Peyer's patch (tissue), 4 donors: ENCODE measurements around the gene KLHL40. TPM values are rescaled to one million over a fixed set of nuclear protein-coding genes. Genes with fewer than 3 reads are reported as not detected.

Experiments
- DNase-seq, 3 donors: peaks; one replicate each; pipeline ENCODE4 v3.0.0-alpha.2; 2017 to 2019
- H3K27ac ChIP-seq, 4 donors: fragments of 200-600 bp; sonication (generic); one replicate each; pipeline ENCODE4 v1.5.1; 2016 to 2019
- H3K27me3 ChIP-seq, 2 donors: fragments of 200-600 bp; sonication (generic); one replicate each; pipeline ENCODE4 v1.5.1; 2019
- H3K36me3 ChIP-seq, 3 donors: fragments of 200-600 bp; sonication (generic); one replicate each; pipeline ENCODE4 v1.5.1; 2016 to 2019
- H3K4me1 ChIP-seq, 4 donors: fragments of 200-600 bp; sonication (generic); one replicate each; pipeline ENCODE4 v1.5.1; 2016 to 2019
- H3K4me3 ChIP-seq, 4 donors: fragments of 200-600 bp; sonication (generic); 1 replicate in 3 of 4; 2 replicates in 1 of 4; pipeline ENCODE4 v1.5.1; 2016 to 2019; ENCODE audit warnings: mild to moderate bottlenecking in 1 of 4
- H3K9me3 ChIP-seq, 4 donors: fragments of 200-600 bp; sonication (generic); one replicate each; pipeline ENCODE4 v1.5.1; 2016 to 2019; ENCODE audit warnings: mild to moderate bottlenecking in 1 of 4
- POLR2A ChIP-seq, 2 donors: fragments of 450-650 bp; IDR thresholded peaks; one replicate each; pipeline ENCODE4 v1.5.1; 2017; ENCODE audit warnings: antibody characterized with exemption in 2 of 2, mild to moderate bottlenecking in 2 of 2, moderate library complexity in 2 of 2
- total RNA-seq, 4 donors: library from RNA; depleted of rRNA; stranded (reverse); fragments of >200 nt; gene quantifications; one replicate each; pipeline ENCODE4 v1.1.0, GENCODE V29; 2016
- TF ChIP-seq, protein P1 (sequence below), 6 experiments: fragments of 450-650 bp in 4 of 6; fragments of 200-600 bp in 2 of 6; sonication (generic) in 1 of 6; IDR thresholded peaks; one replicate each; pipeline ENCODE4 v1.5.1; 2017 to 2019; ENCODE audit warnings: antibody characterized with exemption in 6 of 6, mild to moderate bottlenecking in 3 of 6, moderate library complexity in 1 of 6

Gene KLHL40
- total RNA-seq, 4 donors from 2014 or later: not detected

DNA sequence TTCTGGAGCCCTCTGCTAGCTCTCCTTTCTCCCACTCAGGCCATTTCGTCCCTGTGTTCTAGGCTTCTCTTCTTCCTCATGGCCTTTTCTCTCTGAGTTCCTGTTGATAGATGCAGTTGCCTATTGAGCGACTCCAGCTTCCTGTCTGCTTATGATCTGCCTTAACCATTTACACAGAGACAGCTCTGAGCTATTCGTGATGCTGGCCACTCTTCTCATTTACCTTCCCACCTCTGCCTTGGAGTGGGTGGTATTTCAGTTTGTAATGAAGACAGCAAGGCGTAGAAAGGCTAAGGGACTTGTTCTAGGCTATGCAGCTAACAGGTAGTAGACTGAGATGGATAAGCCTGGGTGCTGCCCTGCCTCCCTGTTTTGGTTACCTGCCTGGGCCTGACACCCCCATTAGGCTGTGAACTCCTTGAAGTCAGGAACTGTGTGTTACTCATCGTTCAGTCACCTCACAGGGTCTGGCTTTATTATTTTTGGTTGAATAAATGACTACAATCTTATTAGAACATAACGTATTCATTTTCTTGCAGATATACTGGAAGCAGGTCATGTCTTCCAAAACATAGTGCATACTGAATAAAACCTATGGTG lies 44.5 kb upstream of the KLHL40 start:
- Histone ChIP-seq H3K27me3 (no peaks in the 10 kb centered on the region), H3K36me3 (peaks cover 0 to 96% (median 0%) of the 10 kb centered on the region in 3 donors), H3K4me1 (no peaks in the 10 kb centered on the region), H3K27ac (no peak overlapping the region), H3K9me3 (no peaks in the 10 kb centered on the region), H3K4me3 (no peak overlapping the region)
- no peak for TF ChIP-seq POLR2A (IDR thresholded peaks at IDR 0.05)
- TF ChIP-seq, protein P1, sequence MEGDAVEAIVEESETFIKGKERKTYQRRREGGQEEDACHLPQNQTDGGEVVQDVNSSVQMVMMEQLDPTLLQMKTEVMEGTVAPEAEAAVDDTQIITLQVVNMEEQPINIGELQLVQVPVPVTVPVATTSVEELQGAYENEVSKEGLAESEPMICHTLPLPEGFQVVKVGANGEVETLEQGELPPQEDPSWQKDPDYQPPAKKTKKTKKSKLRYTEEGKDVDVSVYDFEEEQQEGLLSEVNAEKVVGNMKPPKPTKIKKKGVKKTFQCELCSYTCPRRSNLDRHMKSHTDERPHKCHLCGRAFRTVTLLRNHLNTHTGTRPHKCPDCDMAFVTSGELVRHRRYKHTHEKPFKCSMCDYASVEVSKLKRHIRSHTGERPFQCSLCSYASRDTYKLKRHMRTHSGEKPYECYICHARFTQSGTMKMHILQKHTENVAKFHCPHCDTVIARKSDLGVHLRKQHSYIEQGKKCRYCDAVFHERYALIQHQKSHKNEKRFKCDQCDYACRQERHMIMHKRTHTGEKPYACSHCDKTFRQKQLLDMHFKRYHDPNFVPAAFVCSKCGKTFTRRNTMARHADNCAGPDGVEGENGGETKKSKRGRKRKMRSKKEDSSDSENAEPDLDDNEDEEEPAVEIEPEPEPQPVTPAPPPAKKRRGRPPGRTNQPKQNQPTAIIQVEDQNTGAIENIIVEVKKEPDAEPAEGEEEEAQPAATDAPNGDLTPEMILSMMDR (IDR thresholded peaks at IDR 0.05): no peak
- no peak for DNase-seq

DNA sequence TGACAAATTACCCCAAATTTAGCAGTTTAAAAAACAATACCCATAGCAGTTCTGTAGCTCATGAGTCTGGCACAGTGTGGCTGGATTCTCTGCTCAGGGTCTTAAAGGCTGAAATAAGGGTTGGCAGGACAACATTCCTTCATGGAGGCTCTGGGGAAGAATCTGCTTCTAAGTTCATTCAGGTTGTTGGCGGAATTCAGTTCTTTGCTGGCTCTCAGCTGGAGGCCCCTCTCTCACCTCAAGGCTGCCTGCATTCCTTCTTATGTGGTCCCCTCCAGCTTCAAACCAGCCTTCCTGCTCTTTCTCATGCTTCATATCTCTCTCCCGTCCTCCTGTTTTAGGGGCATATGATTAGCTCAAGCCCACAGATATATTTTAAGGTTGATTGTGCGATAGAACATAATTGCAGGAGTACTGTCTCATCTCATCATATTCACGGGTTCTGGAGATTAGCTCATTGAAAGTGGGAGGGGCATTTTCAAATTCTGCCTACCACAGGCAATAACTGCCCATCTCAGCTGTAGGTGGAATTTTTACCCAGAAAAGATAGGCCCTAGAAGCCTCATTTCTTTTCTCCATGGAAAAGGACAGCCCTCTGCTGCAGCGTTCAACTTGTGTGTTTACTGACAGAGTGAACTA lies 37.4 kb upstream of the KLHL40 start:
- no peak for DNase-seq
- H3K27ac ChIP-seq: no peak overlapping the region
- H3K27me3 ChIP-seq: no peaks in the 10 kb centered on the region
- peaks cover 0 to 57% (median 0%) of the 10 kb centered on the region in 3 donors for H3K36me3 ChIP-seq
- TF ChIP-seq, protein P1 (IDR thresholded peaks at IDR 0.05): no peak
- TF ChIP-seq POLR2A (IDR thresholded peaks at IDR 0.05): no peak
- H3K4me1 ChIP-seq: peaks cover 1 to 17% (median 6%) of the 10 kb centered on the region in 4 donors
- H3K9me3 ChIP-seq: no peaks in the 10 kb centered on the region
- no peak overlapping the region for H3K4me3 ChIP-seq

DNA sequence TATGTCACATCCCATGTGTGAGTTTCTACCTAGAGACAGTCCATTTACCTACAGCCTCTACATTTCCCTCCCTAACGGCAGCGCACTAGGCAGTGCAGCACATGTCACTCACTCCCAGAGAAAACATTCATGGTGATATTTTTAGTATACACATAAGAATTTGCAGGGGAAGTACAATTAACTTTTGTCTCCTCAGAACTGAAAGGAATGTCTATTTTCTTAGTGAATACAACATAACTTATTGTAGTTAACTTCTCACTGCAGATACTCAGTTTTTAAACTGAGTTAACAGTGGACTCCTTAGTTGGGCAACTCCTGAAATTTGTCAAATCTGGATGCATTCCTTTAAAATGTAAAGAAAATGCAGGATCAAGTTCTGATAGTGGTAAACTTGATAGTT lies 36.3 kb upstream of the KLHL40 start:
- Histone ChIP-seq H3K27ac (no peak overlapping the region), H3K4me1 (peaks cover 5 to 27% (median 11%) of the 10 kb centered on the region in 4 donors), H3K27me3 (no peaks in the 10 kb centered on the region), H3K36me3 (peaks cover 0 to 46% (median 0%) of the 10 kb centered on the region in 3 donors), H3K9me3 (no peaks in the 10 kb centered on the region), H3K4me3 (no peak overlapping the region)
- TF ChIP-seq, protein P1 (IDR thresholded peaks at IDR 0.05): no peak
- TF ChIP-seq POLR2A (IDR thresholded peaks at IDR 0.05): no peak
- no peak for DNase-seq

DNA sequence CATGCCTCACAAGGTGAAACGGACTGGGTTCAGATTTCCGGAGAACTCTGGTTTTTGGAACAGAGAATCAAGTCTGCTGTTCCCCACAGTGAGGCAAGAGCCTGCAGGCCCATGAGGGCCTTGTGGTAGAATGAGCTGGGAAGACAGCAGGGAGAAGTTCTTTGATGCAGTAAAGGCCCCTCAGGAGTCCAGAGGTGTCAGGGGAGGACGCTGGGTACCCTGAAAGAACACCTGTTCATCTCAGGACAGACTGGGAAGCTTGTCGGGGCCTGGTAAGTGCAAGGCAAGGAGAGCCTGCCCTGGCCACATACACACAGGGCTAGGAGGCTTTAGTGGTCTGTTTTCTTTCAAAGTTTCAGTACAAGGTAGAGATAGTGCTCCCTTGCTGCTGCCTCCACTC lies 35.6 kb upstream of the KLHL40 start:
- H3K27ac ChIP-seq: no peak overlapping the region
- no peaks in the 10 kb centered on the region for H3K27me3 ChIP-seq
- no peaks in the 10 kb centered on the region for H3K9me3 ChIP-seq
- DNase-seq: no peak
- TF ChIP-seq, protein P1 (IDR thresholded peaks at IDR 0.05): no peak
- no peak for TF ChIP-seq POLR2A (IDR thresholded peaks at IDR 0.05)
- H3K4me3 ChIP-seq: no peak overlapping the region
- H3K4me1 ChIP-seq: peaks cover 5 to 29% (median 13%) of the 10 kb centered on the region in 4 donors
- H3K36me3 ChIP-seq: peaks cover 0 to 39% (median 0%) of the 10 kb centered on the region in 3 donors

DNA sequence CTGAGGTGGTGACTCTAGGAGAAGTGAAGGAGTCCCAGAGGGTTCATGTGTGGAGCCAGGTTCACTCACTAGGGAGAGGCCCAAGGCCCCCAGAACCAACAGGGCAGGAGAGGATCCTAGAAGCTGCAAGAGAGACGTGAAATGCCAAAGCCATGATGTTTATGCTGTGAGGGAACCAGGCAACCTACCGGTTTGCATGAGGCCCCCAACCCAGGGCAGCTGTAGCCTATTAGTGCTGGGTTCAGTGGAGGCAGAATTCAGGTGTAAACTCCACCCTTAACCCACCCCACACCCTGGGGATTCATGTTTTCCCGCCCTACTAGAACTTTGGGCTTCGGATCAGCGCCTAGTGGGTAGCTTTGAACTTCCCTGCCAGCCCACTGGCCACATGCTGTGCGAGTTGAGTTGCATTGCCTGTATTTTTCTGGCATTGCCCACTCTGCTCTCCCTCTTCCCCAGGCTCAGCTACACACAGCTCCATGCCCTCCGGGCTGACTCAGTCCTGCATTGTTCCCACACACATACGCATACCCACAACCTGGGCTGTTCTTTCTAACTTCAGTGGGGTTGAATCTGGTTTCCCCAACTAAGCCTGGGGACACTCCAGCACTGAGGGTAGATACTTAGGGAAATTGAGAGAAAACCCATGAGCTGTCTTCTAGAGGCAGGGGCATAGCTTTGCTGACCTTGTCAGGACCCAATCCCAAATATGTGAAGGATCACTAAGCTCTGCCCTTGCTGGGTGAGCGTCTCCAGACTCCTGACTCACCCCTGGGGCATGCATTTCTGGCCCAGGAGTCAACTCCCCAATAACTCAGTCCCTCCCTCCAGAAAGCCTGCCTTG lies 33.9 kb upstream of the KLHL40 start:
- Histone ChIP-seq H3K36me3 (peaks cover 0 to 22% (median 0%) of the 10 kb centered on the region in 3 donors), H3K27ac (peak overlapping the region in 2 of 4 donors; percentile 77 to 90), H3K27me3 (no peaks in the 10 kb centered on the region), H3K4me1 (peaks cover 5 to 43% (median 15%) of the 10 kb centered on the region in 4 donors), H3K9me3 (no peaks in the 10 kb centered on the region), H3K4me3 (no peak overlapping the region)
- no peak for DNase-seq
- TF ChIP-seq, protein P1 (IDR thresholded peaks at IDR 0.05): no peak
- TF ChIP-seq POLR2A (IDR thresholded peaks at IDR 0.05): no peak
